ENCODE results near the gene CD4. TPM values are rescaled to one million over a fixed set of nuclear protein-coding genes. Genes with fewer than 3 reads are reported as not detected.

Gene CD4
- polyA plus RNA-seq, 1 of the 3 experiments (the other 2 are of a cell fraction): 0.02 TPM

DNA sequence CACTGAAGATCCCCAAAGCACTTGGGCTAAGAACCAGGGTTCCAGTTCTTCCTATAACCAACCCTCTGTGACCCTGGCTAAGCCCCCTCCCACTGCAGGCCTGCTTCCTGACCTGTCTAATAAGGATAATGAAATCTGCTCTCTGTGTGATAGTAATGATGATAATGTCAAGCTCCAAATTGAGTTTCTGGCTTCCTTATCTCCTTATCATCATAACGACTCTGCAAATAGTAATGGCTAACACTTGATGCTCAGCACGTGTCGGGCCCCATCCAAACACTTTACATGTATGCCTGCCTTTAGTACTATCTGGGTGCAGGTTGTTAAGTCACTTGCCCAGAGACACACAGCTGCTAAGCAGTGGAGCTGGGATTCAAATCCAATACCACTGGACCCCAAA, 27.3 kb downstream of the CD4 start (continued):
- TF ChIP-seq ZBTB33 (IDR thresholded peaks at IDR 0.05; ENCODE audit: borderline replicate concordance, low read depth) (no peak), GATA2 (CRISPR knock-in tag; IDR thresholded peaks at IDR 0.05) (peak; percentile 97), JUND (IDR thresholded peaks at IDR 0.05) (no peak), USF1 (IDR thresholded peaks at IDR 0.05; ENCODE audit: borderline replicate concordance, low read depth) (no peak), RXRA (IDR thresholded peaks at IDR 0.05; ENCODE audit: borderline replicate concordance, low read depth) (no peak), TAF1 (IDR thresholded peaks at IDR 0.05; ENCODE audit: borderline replicate concordance, low read depth, low read length) (no peak), TCF12 (IDR thresholded peaks at IDR 0.05) (no peak), RFX5 (IDR thresholded peaks at IDR 0.05; ENCODE audit: low read length) (no peak)

GRCh38 chr12:6817098-6817497, 27.8 kb downstream of the CD4 start:
- DNase-seq: no peak
- POLR2A ChIA-PET: interaction anchor here (0.9 to 1.0 kb wide), 2 partner anchors 39 to 93 kb away, joined by 3 to 5 read pairs; partner anchors contain the start of gene COPS7A
- Histone ChIP-seq H3K4me3 (ENCODE audit: low read depth in 2 of 2, low read length in 1 of 2) (no peak overlapping the region), H3K4me2 (no peak overlapping the region), H4K20me1 (ENCODE audit: insufficient read depth) (no peaks in the 10 kb centered on the region), H3K9me3 (no peaks in the 10 kb centered on the region), H3F3A (replicated peaks; ENCODE audit: insufficient read depth) (no peaks in the 10 kb centered on the region), H3K79me2 (ENCODE audit: insufficient read depth) (no peaks in the 10 kb centered on the region), H3K36me3 (replicated peaks in 1 of 2; ENCODE audit: control insufficient read depth in 1 of 2, insufficient read depth in 2 of 2, low read length in 1 of 2) (no peaks in the 10 kb centered on the region), H3K27me3 (ENCODE audit: insufficient read depth) (no peaks in the 10 kb centered on the region), H3K9me2 (no peaks in the 10 kb centered on the region), H3K4me1 (ENCODE audit: control insufficient read depth in 1 of 2, insufficient read depth in 2 of 2, low read depth in 1 of 2, low read length in 1 of 2) (peaks cover 8 to 57% of the 10 kb centered on the region in 2 experiments; a peak in 2 of 4 replicates), H3K9ac (no peak overlapping the region), H3K27ac (ENCODE audit: low read depth in 2 of 2, low read length in 1 of 2) (no peak overlapping the region; a peak in 1 of 4 replicates), H2AFZ (ENCODE audit: low read depth) (no peak overlapping the region)
- WGBS (ENCODE audit: low lambda C conversion rate): 83% methylated on average over 8 of the region's 8 CpGs
- TF ChIP-seq, protein P1, sequence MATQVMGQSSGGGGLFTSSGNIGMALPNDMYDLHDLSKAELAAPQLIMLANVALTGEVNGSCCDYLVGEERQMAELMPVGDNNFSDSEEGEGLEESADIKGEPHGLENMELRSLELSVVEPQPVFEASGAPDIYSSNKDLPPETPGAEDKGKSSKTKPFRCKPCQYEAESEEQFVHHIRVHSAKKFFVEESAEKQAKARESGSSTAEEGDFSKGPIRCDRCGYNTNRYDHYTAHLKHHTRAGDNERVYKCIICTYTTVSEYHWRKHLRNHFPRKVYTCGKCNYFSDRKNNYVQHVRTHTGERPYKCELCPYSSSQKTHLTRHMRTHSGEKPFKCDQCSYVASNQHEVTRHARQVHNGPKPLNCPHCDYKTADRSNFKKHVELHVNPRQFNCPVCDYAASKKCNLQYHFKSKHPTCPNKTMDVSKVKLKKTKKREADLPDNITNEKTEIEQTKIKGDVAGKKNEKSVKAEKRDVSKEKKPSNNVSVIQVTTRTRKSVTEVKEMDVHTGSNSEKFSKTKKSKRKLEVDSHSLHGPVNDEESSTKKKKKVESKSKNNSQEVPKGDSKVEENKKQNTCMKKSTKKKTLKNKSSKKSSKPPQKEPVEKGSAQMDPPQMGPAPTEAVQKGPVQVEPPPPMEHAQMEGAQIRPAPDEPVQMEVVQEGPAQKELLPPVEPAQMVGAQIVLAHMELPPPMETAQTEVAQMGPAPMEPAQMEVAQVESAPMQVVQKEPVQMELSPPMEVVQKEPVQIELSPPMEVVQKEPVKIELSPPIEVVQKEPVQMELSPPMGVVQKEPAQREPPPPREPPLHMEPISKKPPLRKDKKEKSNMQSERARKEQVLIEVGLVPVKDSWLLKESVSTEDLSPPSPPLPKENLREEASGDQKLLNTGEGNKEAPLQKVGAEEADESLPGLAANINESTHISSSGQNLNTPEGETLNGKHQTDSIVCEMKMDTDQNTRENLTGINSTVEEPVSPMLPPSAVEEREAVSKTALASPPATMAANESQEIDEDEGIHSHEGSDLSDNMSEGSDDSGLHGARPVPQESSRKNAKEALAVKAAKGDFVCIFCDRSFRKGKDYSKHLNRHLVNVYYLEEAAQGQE (IDR thresholded peaks at IDR 0.05; ENCODE audit: low read depth, low read length): no peak
- CTCF ChIA-PET: interaction anchor here (0.8 to 1.8 kb wide), 5 partner anchors 8 to 64 kb away, joined by 3 to 19 read pairs (median 3); partner anchors contain the start of genes MLF2 and PTMS
